ENCODE measurements around the gene SLC45A3.
"Not testable (repeated sequence)": the region's sequence is repeated elsewhere in the genome, so short reads cannot be mapped to it uniquely, and the experiment has no call there.

SLC45A3 gene

GRCh38 chr1:205667909-205668643 lies 12.2 kb downstream of the SLC45A3 start:
- no peak for DNase-seq

GRCh38 chr1:205666372-205667166 lies 13.7 kb downstream of the SLC45A3 start:
- DNase-seq: no peak

- DNase-seq: no peak
Measured at GRCh38 chr1:205665201-205666045, 14.9 kb downstream of the SLC45A3 start.

- no peak for DNase-seq
Measured at GRCh38 chr1:205664399-205665017, 15.8 kb downstream of the SLC45A3 start.

- no peak for DNase-seq
Measured at GRCh38 chr1:205663286-205663936, 16.9 kb downstream of the SLC45A3 start.

GRCh38 chr1:205662791-205663190 lies 17.5 kb downstream of the SLC45A3 start:
- no peak for DNase-seq

- DNase-seq: no peak
Measured at GRCh38 chr1:205662135-205662738, 18.1 kb downstream of the SLC45A3 start.

GRCh38 chr1:205661429-205662134 lies 18.7 kb downstream of the SLC45A3 start:
- DNase-seq: no peak

- DNase-seq: no peak
Measured at GRCh38 chr1:205660361-205660760, 19.9 kb downstream of the SLC45A3 start.

GRCh38 chr1:205658943-205659581 lies 21.2 kb downstream of the SLC45A3 start:
- peak; percentile 49 for DNase-seq

GRCh38 chr1:205656236-205656635 lies 24.1 kb downstream of the SLC45A3 start:
- no peak for DNase-seq

- no peak for DNase-seq
Measured at GRCh38 chr1:205652984-205653383, 27.3 kb downstream of the SLC45A3 start.

GRCh38 chr1:205650241-205650640 lies 30.1 kb downstream of the SLC45A3 start:
- no peak for DNase-seq

GRCh38 chr1:205645519-205645918 lies 34.8 kb downstream of the SLC45A3 start:
- no peak for DNase-seq

GRCh38 chr1:205642679-205643307 lies 37.5 kb downstream of the SLC45A3 start:
- no peak for DNase-seq

- no peak for DNase-seq
Measured at GRCh38 chr1:205639567-205639966, 40.7 kb downstream of the SLC45A3 start.

GRCh38 chr1:205637854-205638468 lies 42.3 kb downstream of the SLC45A3 start:
- DNase-seq: no peak

- DNase-seq: no peak
Measured at GRCh38 chr1:205636732-205637131, 43.6 kb downstream of the SLC45A3 start.

- not testable (repeated sequence) for DNase-seq
Measured at GRCh38 chr1:205636138-205636530, 44.2 kb downstream of the SLC45A3 start.

Data from NCI-H146 (cell line).